Fibroblast of lung (primary cell): ENCODE results near the gene ARMC9. TPM values are rescaled to one million over a fixed set of nuclear protein-coding genes. Genes with fewer than 3 reads are reported as not detected.

Source experiments
- DNase-seq, 2 donors: peaks; one replicate each; pipeline versions ENCODE4 v3.0.0 to v3.0.0-alpha.2; 2010; ENCODE audit warnings: low read depth in 2 of 2
- H2AFZ ChIP-seq: 2 replicates; pipeline ENCODE4 v1.5.1; 2012; ENCODE audit warnings: low read length, control low read depth, inconsistent platforms
- H3K27ac ChIP-seq: 2 replicates; pipeline ENCODE4 v1.5.1; 2011; ENCODE audit warnings: low read length, control low read depth; ENCODE audit not compliant: insufficient read depth
- H3K27me3 ChIP-seq: 2 replicates; pipeline ENCODE4 v1.5.1; 2011; ENCODE audit warnings: mild to moderate bottlenecking, low read length; ENCODE audit not compliant: control insufficient read depth, insufficient read depth
- H3K36me3 ChIP-seq: 2 replicates; pipeline ENCODE4 v1.5.1; 2011; ENCODE audit warnings: low read length; ENCODE audit not compliant: control insufficient read depth, insufficient read depth
- H3K4me1 ChIP-seq: 2 replicates; pipeline ENCODE4 v1.5.1; 2011; ENCODE audit warnings: low read length; ENCODE audit not compliant: control insufficient read depth, insufficient read depth; ENCODE audit errors: extremely low read depth
- H3K4me2 ChIP-seq: 2 replicates; pipeline ENCODE4 v1.5.1; 2011; ENCODE audit warnings: low read length, control low read depth; ENCODE audit not compliant: insufficient read depth; ENCODE audit errors: extremely low read depth
- H3K4me3 ChIP-seq, 4 experiments: fragments of 200-600 bp in 1 of 4; sonication (generic) in 1 of 4; replicated peaks in 1 of 4; 2 replicates each; pipeline ENCODE4 v1.5.1; 2011 to 2016; ENCODE audit warnings: low read length in 4 of 4, low read depth in 3 of 4, mild to moderate bottlenecking in 3 of 4, control low read depth in 2 of 4, inconsistent platforms in 1 of 4, mixed read lengths in 1 of 4; ENCODE audit not compliant: insufficient read depth in 1 of 4; ENCODE audit errors: control extremely low read depth in 1 of 4
- H3K79me2 ChIP-seq: 2 replicates; pipeline ENCODE4 v1.5.1; 2012; ENCODE audit warnings: mild to moderate bottlenecking, low read length, inconsistent platforms; ENCODE audit not compliant: control insufficient read depth, insufficient read depth
- H3K9ac ChIP-seq: 2 replicates; pipeline ENCODE4 v1.5.1; 2011; ENCODE audit warnings: mild to moderate bottlenecking, low read length, control low read depth; ENCODE audit not compliant: insufficient read depth
- H3K9me3 ChIP-seq: 2 replicates; pipeline ENCODE4 v1.5.1; 2012; ENCODE audit warnings: low read depth, low read length; ENCODE audit not compliant: control insufficient read depth, insufficient read depth
- H4K20me1 ChIP-seq: 2 replicates; pipeline ENCODE4 v1.5.1; 2011; ENCODE audit warnings: low read length; ENCODE audit not compliant: control insufficient read depth, insufficient read depth; ENCODE audit errors: extremely low read depth
- CTCF ChIP-seq, 2 donors: IDR thresholded peaks in 1 of 2; conservative IDR thresholded peaks in 1 of 2; 1 replicate in 1 of 2; 2 replicates in 1 of 2; pipeline ENCODE4 v1.5.1; 2011 to 2012; ENCODE audit warnings: low read length in 2 of 2, control low read depth in 1 of 2, inconsistent platforms in 1 of 2, low read depth in 1 of 2, mild to moderate bottlenecking in 1 of 2
- EZH2 ChIP-seq: IDR thresholded peaks from 2 replicates; pipeline ENCODE4 v1.5.1; 2012; ENCODE audit warnings: low read length, control low read depth, mild to moderate bottlenecking; ENCODE audit errors: missing control alignments
- polyA plus RNA-seq, 2 donors: library from polyadenylated mRNA; depleted of rRNA in 1 of 2; stranded (reverse) in 1 of 2; unstranded in 1 of 2; fragments of >200 nt; gene quantifications; 2 replicates each; pipeline ENCODE4 v1.2.1, GENCODE V29; 2011 to 2012; ENCODE audit warnings: missing spikeins in 1 of 2
- total RNA-seq: library from RNA; depleted of rRNA; stranded (reverse); fragments of >200 nt; gene quantifications from 2 replicates; pipeline ENCODE4 v1.2.1, GENCODE V29; 2014

The ARMC9 gene
- total and polyA plus RNA-seq, 2 donors (not counting 1 experiment from before 2014, with no cell fraction given), result 68.4 to 153 TPM

- no peaks in the 10 kb centered on the region for H4K20me1 ChIP-seq
Measured at GRCh38 chr2:231356466-231356844, 158.0 kb downstream of the ARMC9 start.

GRCh38 chr2:231357048-231357447 lies 158.6 kb downstream of the ARMC9 start:
- Histone ChIP-seq H4K20me1 (no peaks in the 10 kb centered on the region), H3K9ac (no peak overlapping the region), H3K4me2 (no peak overlapping the region), H3K27me3 (no peaks in the 10 kb centered on the region), H3K9me3 (no peaks in the 10 kb centered on the region), H3K4me1 (no peaks in the 10 kb centered on the region), H3K4me3 (no peak overlapping the region), H3K36me3 (peaks cover 4% of the 10 kb centered on the region), H2AFZ (no peak overlapping the region), H3K27ac (no peak overlapping the region), H3K79me2 (no peaks in the 10 kb centered on the region)
- DNase-seq, result no peak
- TF ChIP-seq EZH2 (no peak), CTCF (conservative IDR thresholded peaks at IDR 0.05 in 1 of 2, IDR thresholded peaks at IDR 0.05 in 1 of 2; ENCODE audit: low read depth in 1 of 2, low read length in 2 of 2) (no peak)

More at GRCh38 chr2:231356466-231356844, 158.0 kb downstream of the ARMC9 start:
- Histone ChIP-seq H3K9ac (no peak overlapping the region), H3K79me2 (no peaks in the 10 kb centered on the region), H3K27me3 (no peaks in the 10 kb centered on the region), H3K9me3 (no peaks in the 10 kb centered on the region), H3K36me3 (peaks cover 4% of the 10 kb centered on the region), H3K4me1 (no peaks in the 10 kb centered on the region), H3K4me3 (no peak overlapping the region), H2AFZ (no peak overlapping the region), H3K27ac (no peak overlapping the region), H3K4me2 (no peak overlapping the region)
- DNase-seq, result no peak
- TF ChIP-seq EZH2 (no peak), CTCF (conservative IDR thresholded peaks at IDR 0.05 in 1 of 2, IDR thresholded peaks at IDR 0.05 in 1 of 2; ENCODE audit: low read depth in 1 of 2, low read length in 2 of 2) (no peak)

- DNase-seq, result no peak
- H3K4me1 ChIP-seq, result no peaks in the 10 kb centered on the region
- H3K9me3 ChIP-seq, result no peaks in the 10 kb centered on the region
- H3K27ac ChIP-seq, result no peak overlapping the region
- no peaks in the 10 kb centered on the region for H3K79me2 ChIP-seq
- no peaks in the 10 kb centered on the region for H3K27me3 ChIP-seq
- H4K20me1 ChIP-seq, result no peaks in the 10 kb centered on the region
- no peak overlapping the region for H3K9ac ChIP-seq
- H3K4me3 ChIP-seq, result no peak overlapping the region
- peaks cover 4% of the 10 kb centered on the region for H3K36me3 ChIP-seq
- H2AFZ ChIP-seq, result no peak overlapping the region
- no peak for TF ChIP-seq EZH2
- no peak for TF ChIP-seq CTCF (conservative IDR thresholded peaks at IDR 0.05 in 1 of 2, IDR thresholded peaks at IDR 0.05 in 1 of 2; ENCODE audit: low read depth in 1 of 2, low read length in 2 of 2)
- no peak overlapping the region for H3K4me2 ChIP-seq
Measured at GRCh38 chr2:231357931-231358330, 159.5 kb downstream of the ARMC9 start.
